ENCODE data around the gene IP6K2. TPM values are rescaled to one million over a fixed set of nuclear protein-coding genes. Genes with fewer than 3 reads are reported as not detected.

IP6K2 gene
- total and polyA plus RNA-seq, 2 of the 13 experiments (the other 11 are each of a cell fraction or from before 2014, with no cell fraction given), result 85.5 to 112 TPM

GRCh38 chr3:48663489-48664312, 53.3 kb downstream of the IP6K2 start (continued):
- TF ChIP-seq KDM5A (IDR thresholded peaks at IDR 0.05; ENCODE audit: borderline replicate concordance, low read length), result peak; percentile 57; the same call in 1 of the 2 replicates
- TF ChIP-seq ZBTB2 (CRISPR knock-in tag; IDR thresholded peaks at IDR 0.05; ENCODE audit: low read depth), result peak; percentile 83
- peak; percentile 47 for TF ChIP-seq ZNF501 (CRISPR knock-in tag; IDR thresholded peaks at IDR 0.05)
- peak; percentile 42; the same call in 1 of the 2 replicates for TF ChIP-seq ZXDC (CRISPR knock-in tag; IDR thresholded peaks at IDR 0.05)
- TF ChIP-seq ZNF468 (CRISPR knock-in tag; IDR thresholded peaks at IDR 0.05), result no peak
- TF ChIP-seq FOXO1 (CRISPR knock-in tag; IDR thresholded peaks at IDR 0.05), result peak; percentile 13; the same call in 1 of the 2 replicates
- TF ChIP-seq NR2C2 (CRISPR knock-in tag; IDR thresholded peaks at IDR 0.05; ENCODE audit: borderline replicate concordance), result peak; percentile 71; the same call in 1 of the 2 replicates
- no peak for TF ChIP-seq BCLAF1 (IDR thresholded peaks at IDR 0.05)
- no peak for TF ChIP-seq ZNF484 (CRISPR knock-in tag; IDR thresholded peaks at IDR 0.05; ENCODE audit: borderline replicate concordance, low read depth)
- TF ChIP-seq SP1 (IDR thresholded peaks at IDR 0.05), result no peak
- peak; percentile 68 for TF ChIP-seq SP1 (CRISPR knock-in tag; IDR thresholded peaks at IDR 0.05)
- TF ChIP-seq ZBTB4 (CRISPR knock-in tag; IDR thresholded peaks at IDR 0.05; ENCODE audit: borderline replicate concordance), result peak; percentile 53; the same call in 1 of the 2 replicates
- peak; percentile 73; the same call in 1 of the 2 replicates for TF ChIP-seq ZNF414 (CRISPR knock-in tag; IDR thresholded peaks at IDR 0.05)
- TF ChIP-seq ARHGAP35 (CRISPR knock-in tag; IDR thresholded peaks at IDR 0.05; ENCODE audit: borderline replicate concordance), result 0 out of 2 replicates have a peak, but pooled peaks have one; percentile 36
- TF ChIP-seq SKI (IDR thresholded peaks at IDR 0.05; ENCODE audit: partially characterized antibody), result peak; percentile 25
- TF ChIP-seq BRCA1 (CRISPR knock-in tag; IDR thresholded peaks at IDR 0.05), result peak; percentile 49; the same call in 1 of the 2 replicates

Measured in HepG2 (cell line).